ENCODE measurements around the gene ATP6V0A1. TPM values are rescaled to one million over a fixed set of nuclear protein-coding genes. Genes with fewer than 3 reads are reported as not detected.

ATP6V0A1 gene
- total and polyA plus RNA-seq, 2 experiments from 2014 or later: 23.9 to 42.3 TPM

GRCh38 chr17:42568341-42569111 is 109.8 kb downstream of the ATP6V0A1 start:
- H3K4me3 Mint-ChIP-seq: peak overlapping the region; percentile 97; the same call in 2 of the 3 replicates
- Histone ChIP-seq H2AFZ (no peak overlapping the region), H3K4me2 (no peak overlapping the region), H3K4me3 (no peak overlapping the region), H3K79me2 (replicated peaks; ENCODE audit: insufficient read depth) (peaks cover 16% of the 10 kb centered on the region), H3K9me2 (ENCODE audit: insufficient read depth) (no peaks in the 10 kb centered on the region), H3K27ac (ENCODE audit: low read depth) (no peak overlapping the region), H4K20me1 (replicated peaks; ENCODE audit: insufficient read depth) (peaks cover 10% of the 10 kb centered on the region), H3F3A (replicated peaks; ENCODE audit: low read depth) (peaks cover 50% of the 10 kb centered on the region), H3K27me3 (ENCODE audit: insufficient read depth) (no peaks in the 10 kb centered on the region), H3K36me3 (ENCODE audit: insufficient read depth) (peaks cover 33% of the 10 kb centered on the region), H3K4me1 (ENCODE audit: insufficient read depth) (peaks cover 11% of the 10 kb centered on the region)
- TF ChIP-seq NANOG (IDR thresholded peaks at IDR 0.05; ENCODE audit: borderline replicate concordance): no peak
- no peak for TF ChIP-seq POLR2AphosphoS5 (IDR thresholded peaks at IDR 0.05; ENCODE audit: low read depth)
- no peak for TF ChIP-seq ZNF114 (CRISPR knock-in tag; IDR thresholded peaks at IDR 0.05)
- no peak for TF ChIP-seq EZH2 (IDR thresholded peaks at IDR 0.05; ENCODE audit: low read depth, unreplicated experiment)
- TF ChIP-seq, protein P1, sequence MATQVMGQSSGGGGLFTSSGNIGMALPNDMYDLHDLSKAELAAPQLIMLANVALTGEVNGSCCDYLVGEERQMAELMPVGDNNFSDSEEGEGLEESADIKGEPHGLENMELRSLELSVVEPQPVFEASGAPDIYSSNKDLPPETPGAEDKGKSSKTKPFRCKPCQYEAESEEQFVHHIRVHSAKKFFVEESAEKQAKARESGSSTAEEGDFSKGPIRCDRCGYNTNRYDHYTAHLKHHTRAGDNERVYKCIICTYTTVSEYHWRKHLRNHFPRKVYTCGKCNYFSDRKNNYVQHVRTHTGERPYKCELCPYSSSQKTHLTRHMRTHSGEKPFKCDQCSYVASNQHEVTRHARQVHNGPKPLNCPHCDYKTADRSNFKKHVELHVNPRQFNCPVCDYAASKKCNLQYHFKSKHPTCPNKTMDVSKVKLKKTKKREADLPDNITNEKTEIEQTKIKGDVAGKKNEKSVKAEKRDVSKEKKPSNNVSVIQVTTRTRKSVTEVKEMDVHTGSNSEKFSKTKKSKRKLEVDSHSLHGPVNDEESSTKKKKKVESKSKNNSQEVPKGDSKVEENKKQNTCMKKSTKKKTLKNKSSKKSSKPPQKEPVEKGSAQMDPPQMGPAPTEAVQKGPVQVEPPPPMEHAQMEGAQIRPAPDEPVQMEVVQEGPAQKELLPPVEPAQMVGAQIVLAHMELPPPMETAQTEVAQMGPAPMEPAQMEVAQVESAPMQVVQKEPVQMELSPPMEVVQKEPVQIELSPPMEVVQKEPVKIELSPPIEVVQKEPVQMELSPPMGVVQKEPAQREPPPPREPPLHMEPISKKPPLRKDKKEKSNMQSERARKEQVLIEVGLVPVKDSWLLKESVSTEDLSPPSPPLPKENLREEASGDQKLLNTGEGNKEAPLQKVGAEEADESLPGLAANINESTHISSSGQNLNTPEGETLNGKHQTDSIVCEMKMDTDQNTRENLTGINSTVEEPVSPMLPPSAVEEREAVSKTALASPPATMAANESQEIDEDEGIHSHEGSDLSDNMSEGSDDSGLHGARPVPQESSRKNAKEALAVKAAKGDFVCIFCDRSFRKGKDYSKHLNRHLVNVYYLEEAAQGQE (IDR thresholded peaks at IDR 0.05; ENCODE audit: unreplicated experiment): no peak
- no peak for TF ChIP-seq ETS1 (IDR thresholded peaks at IDR 0.05)
- TF ChIP-seq, protein P2, sequence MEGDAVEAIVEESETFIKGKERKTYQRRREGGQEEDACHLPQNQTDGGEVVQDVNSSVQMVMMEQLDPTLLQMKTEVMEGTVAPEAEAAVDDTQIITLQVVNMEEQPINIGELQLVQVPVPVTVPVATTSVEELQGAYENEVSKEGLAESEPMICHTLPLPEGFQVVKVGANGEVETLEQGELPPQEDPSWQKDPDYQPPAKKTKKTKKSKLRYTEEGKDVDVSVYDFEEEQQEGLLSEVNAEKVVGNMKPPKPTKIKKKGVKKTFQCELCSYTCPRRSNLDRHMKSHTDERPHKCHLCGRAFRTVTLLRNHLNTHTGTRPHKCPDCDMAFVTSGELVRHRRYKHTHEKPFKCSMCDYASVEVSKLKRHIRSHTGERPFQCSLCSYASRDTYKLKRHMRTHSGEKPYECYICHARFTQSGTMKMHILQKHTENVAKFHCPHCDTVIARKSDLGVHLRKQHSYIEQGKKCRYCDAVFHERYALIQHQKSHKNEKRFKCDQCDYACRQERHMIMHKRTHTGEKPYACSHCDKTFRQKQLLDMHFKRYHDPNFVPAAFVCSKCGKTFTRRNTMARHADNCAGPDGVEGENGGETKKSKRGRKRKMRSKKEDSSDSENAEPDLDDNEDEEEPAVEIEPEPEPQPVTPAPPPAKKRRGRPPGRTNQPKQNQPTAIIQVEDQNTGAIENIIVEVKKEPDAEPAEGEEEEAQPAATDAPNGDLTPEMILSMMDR (conservative IDR thresholded peaks at IDR 0.05; ENCODE audit: low read depth in 2 of 2): no peak
- no peak for TF ChIP-seq ZNF331 (CRISPR knock-in tag; IDR thresholded peaks at IDR 0.05; ENCODE audit: low read depth)
- no peak for TF ChIP-seq EZH2phosphoT487 (IDR thresholded peaks at IDR 0.05; ENCODE audit: unreplicated experiment)
- no peak for TF ChIP-seq ZNF462 (CRISPR knock-in tag; IDR thresholded peaks at IDR 0.05)
- TF ChIP-seq CREB1 (CRISPR knock-in tag; IDR thresholded peaks at IDR 0.05; ENCODE audit: low read depth): no peak
- TF ChIP-seq JUNB (IDR thresholded peaks at IDR 0.05; ENCODE audit: unreplicated experiment): no peak
- TF ChIP-seq STAT1 (IDR thresholded peaks at IDR 0.05; ENCODE audit: unreplicated experiment): no peak
- ATAC-seq (no peak), DNase-seq (ENCODE audit: low spot score) (no peak)
- peaks cover 77% of the 10 kb centered on the region for H3K36me3 Mint-ChIP-seq (ENCODE audit: low read depth)
- peaks cover 13% of the 10 kb centered on the region for H3K4me1 Mint-ChIP-seq
- H3K27me3 Mint-ChIP-seq (ENCODE audit: insufficient read depth, low read depth, poor library complexity): peaks cover 10% of the 10 kb centered on the region
- H3K27ac Mint-ChIP-seq: no peak overlapping the region; the same call in 1 of the 2 replicates
- no peaks in the 10 kb centered on the region for H3K9me3 Mint-ChIP-seq

All from GM23338 (cell line).